ENCODE results near the gene B3GNT4. TPM values are rescaled to one million over a fixed set of nuclear protein-coding genes. Genes with fewer than 3 reads are reported as not detected.
"Not testable (repeated sequence)": the region's sequence is repeated elsewhere in the genome, so short reads cannot be mapped to it uniquely, and the experiment has no call there.

B3GNT4 gene
- total RNA-seq, 2 donors from 2014 or later = 2.4 TPM; not detected in 1

GRCh38 chr12:122171399-122171798 is 32.1 kb upstream of the B3GNT4 start:
- ATAC-seq (ENCODE audit: insufficient number of reproducible peaks, low FRiP score, low read depth) = no peak
- Histone ChIP-seq H3K36me3 (no peaks in the 10 kb centered on the region), H3K4me3 (no peak overlapping the region), H3K4me1 (ENCODE audit: control insufficient read depth in 1 of 2, low read depth in 2 of 2) (no peaks in the 10 kb centered on the region), H3K27ac (no peak overlapping the region), H3K27me3 (replicated peaks; ENCODE audit: insufficient read depth) (no peaks in the 10 kb centered on the region), H3K9me3 (no peaks in the 10 kb centered on the region)
- no peak for TF ChIP-seq CTCF (IDR thresholded peaks at IDR 0.05)
- DNase-seq (ENCODE audit: low spot score) = no peak

DNA sequence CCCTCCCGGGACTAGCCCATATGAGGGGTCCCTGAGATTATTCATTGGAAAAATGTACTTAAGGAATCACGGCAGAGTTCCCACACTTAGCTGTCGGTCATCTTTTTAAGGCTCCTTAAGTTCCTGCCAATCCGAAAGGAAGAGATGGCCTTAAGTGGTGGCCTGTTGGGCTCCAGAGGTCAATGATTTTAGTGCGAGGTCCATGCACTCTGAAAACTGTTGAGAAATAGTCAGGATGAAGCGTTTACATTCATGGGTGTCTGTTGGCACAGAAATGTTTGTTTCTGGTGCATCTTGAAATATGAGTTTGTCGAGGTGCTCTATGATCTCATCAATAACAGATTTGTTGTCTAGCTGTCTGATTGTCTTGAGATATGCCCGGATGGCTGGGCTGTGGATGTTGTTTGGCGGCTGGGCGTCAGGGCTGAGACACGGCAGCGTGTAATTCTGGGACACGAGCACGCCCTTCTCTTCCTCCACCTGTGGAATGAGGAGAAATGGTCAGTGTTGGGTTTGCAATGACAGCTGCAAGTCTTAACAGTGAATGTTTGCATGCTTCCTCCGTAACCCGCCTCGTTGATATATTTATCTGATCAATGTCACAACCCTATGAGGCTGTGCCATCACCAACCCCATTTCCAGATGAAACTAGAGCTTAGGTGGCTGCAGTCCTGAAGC is 31.1 kb upstream of the B3GNT4 start:
- no peak for ATAC-seq (ENCODE audit: insufficient number of reproducible peaks, low FRiP score, low read depth)
- H3K4me1 ChIP-seq (ENCODE audit: control insufficient read depth in 1 of 2, low read depth in 2 of 2) = no peaks in the 10 kb centered on the region
- TF ChIP-seq CTCF (IDR thresholded peaks at IDR 0.05) = no peak
- no peak overlapping the region for H3K27ac ChIP-seq
- no peak for DNase-seq (ENCODE audit: low spot score)
- no peaks in the 10 kb centered on the region for H3K36me3 ChIP-seq
- no peak overlapping the region for H3K4me3 ChIP-seq
- H3K9me3 ChIP-seq = no peaks in the 10 kb centered on the region
- H3K27me3 ChIP-seq (replicated peaks; ENCODE audit: insufficient read depth) = no peaks in the 10 kb centered on the region

- TF ChIP-seq CTCF (IDR thresholded peaks at IDR 0.05) = no peak
- DNase-seq (ENCODE audit: low spot score) = no peak
- Histone ChIP-seq H3K36me3 (no peaks in the 10 kb centered on the region), H3K9me3 (no peaks in the 10 kb centered on the region), H3K4me1 (ENCODE audit: control insufficient read depth in 1 of 2, low read depth in 2 of 2) (no peaks in the 10 kb centered on the region), H3K27me3 (replicated peaks; ENCODE audit: insufficient read depth) (no peaks in the 10 kb centered on the region), H3K4me3 (no peak within 1 kb of the TSS), H3K27ac (no peak within 1 kb of the TSS)
- ATAC-seq (ENCODE audit: insufficient number of reproducible peaks, low FRiP score, low read depth) = no peak
Measured at GRCh38 chr12:122174155-122174845, 29.2 kb upstream of the B3GNT4 start, which contains the start of gene IL31. IL31 (minus strand) TSS chr12:122174221; CDS start chr12:122174172, 49 bp downstream.

DNA sequence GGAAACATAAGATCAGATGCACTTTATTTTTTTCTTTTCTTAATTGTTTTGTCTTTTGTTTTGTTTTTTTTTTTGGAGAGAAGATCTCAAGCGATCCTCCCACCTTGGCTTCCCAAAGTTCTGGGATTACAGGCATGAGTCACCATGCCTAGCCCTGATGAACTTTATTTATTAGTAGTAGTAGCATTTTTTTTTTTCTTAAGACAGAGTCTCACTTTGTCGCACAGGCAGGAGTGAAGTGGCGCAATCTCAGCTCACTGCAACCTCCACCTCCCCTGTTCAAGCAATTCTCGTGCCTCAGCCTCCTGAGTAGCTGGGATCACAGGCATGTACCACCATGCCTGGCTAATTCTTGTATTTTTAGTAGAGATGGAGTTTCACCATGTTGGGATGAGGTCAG is 27.0 kb upstream of the B3GNT4 start:
- H3K9me3 ChIP-seq; ATAC-seq (ENCODE audit: insufficient number of reproducible peaks, low FRiP score, low read depth); H3K27me3 ChIP-seq (replicated peaks; ENCODE audit: insufficient read depth); H3K4me3 ChIP-seq; H3K27ac ChIP-seq; H3K4me1 ChIP-seq (ENCODE audit: control insufficient read depth in 1 of 2, low read depth in 2 of 2); H3K36me3 ChIP-seq; DNase-seq (ENCODE audit: low spot score): not testable (repeated sequence)

- Histone ChIP-seq H3K27me3 (replicated peaks; ENCODE audit: insufficient read depth) (peaks cover 3% of the 10 kb centered on the region), H3K9me3 (no peaks in the 10 kb centered on the region), H3K36me3 (no peaks in the 10 kb centered on the region), H3K4me3 (peak within 1 kb of the TSS; percentile 79), H3K27ac (no peak within 1 kb of the TSS), H3K4me1 (ENCODE audit: control insufficient read depth in 1 of 2, low read depth in 2 of 2) (peaks cover 5 to 8% of the 10 kb centered on the region in 2 donors)
- no peak for ATAC-seq (ENCODE audit: insufficient number of reproducible peaks, low FRiP score, low read depth)
- TF ChIP-seq CTCF (IDR thresholded peaks at IDR 0.05) = no peak
- DNase-seq (ENCODE audit: low spot score) = no peak
Measured at GRCh38 chr12:122182887-122183587, 20.5 kb upstream of the B3GNT4 start, which contains the start of gene LRRC43. LRRC43 (plus strand) TSS chr12:122183123; CDS start chr12:122183145, 22 bp downstream.
